HG02678 (cell line): ENCODE results near the gene TBC1D5.
"Not testable (repeated sequence)": the region's sequence is repeated elsewhere in the genome, so short reads cannot be mapped to it uniquely, and the experiment has no call there.

Experiments used
- ATAC-seq: cut with Tn5 transposase; IDR thresholded peaks from one replicate; pipeline ENCODE4 v1.9.1; 2021; ENCODE audit warnings: mild to moderate bottlenecking, moderate library complexity; ENCODE audit not compliant: unreplicated experiment

TBC1D5 gene

GRCh38 chr3:17553080-17553479 is 189.4 kb downstream of the TBC1D5 start:
- ATAC-seq: no peak

DNA sequence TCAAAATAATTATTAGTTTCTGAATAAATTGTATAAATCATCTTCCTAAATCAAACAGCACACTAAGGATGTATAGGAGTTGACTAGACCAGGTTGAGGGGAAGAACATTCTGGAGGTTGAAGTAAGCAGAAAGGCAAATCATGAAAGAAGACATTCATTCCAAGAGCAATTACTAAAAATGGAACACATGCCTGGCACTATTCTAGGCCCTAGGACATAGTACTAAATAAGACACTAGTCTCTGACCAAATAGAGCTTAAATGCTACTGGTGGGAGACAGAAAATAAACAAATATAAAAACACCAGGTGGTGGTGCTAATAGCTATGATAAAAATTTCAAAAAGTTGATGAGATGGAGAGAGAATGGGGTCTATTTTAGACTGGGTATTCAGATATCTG is 190.1 kb downstream of the TBC1D5 start:
- no peak for ATAC-seq

GRCh38 chr3:17551895-17552294 is 190.5 kb downstream of the TBC1D5 start:
- ATAC-seq: no peak

DNA sequence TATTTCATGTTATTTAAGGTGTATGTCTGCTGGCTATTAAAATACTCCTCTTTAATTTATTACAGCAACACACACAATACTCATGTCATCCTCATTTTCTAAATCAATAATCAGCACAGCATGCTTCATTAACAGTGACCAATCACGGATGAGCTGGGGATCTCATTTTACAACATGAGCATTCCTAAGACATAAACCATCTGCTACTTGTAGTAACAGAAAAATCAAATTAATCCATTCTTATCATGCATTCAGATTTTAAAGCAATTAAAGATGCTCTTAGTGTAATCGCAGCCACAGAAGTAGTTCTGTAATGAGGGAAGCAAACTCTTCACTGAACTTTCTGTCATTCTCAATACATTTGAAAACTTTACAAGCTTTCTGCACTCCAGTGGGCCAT is 191.1 kb downstream of the TBC1D5 start:
- ATAC-seq: no peak

GRCh38 chr3:17550624-17551023 is 191.8 kb downstream of the TBC1D5 start:
- no peak for ATAC-seq

DNA sequence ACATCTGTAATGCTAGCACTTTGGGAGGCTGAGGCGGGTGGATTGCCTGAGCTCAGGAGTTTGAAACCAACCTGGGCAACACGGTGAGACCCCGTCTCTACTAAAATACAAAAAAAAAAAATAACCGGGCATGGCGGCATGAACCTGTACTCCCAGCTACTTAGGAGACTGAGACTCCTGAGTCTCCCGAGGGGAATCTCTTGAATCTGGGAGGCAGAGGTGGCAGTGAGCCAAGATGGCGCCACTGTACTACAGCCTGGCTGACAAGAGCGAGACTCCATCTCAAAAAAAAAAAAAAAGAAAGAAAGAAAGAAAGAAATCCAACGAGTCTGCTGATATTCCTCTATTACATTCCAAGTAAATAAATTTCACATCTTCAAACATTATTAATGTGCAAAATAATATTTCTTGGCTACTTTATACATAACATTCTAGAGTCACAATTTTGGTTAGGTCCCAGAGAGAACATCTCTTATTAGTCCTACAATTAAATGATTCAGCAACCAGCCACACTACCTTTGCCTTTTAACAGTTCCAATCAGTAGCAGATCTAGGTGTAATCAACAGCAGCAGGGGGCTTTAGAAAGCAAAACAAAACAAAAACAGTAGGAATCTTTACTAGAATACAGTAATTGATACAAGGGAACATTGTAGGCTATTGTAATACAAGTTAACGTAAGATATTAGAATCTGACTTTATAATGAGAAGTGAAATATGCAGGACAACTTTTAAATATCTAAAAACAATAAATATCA is 195.8 kb downstream of the TBC1D5 start:
- ATAC-seq: no peak

- ATAC-seq: no peak
Observed at GRCh38 chr3:17544632-17545031, 197.8 kb downstream of the TBC1D5 start.

DNA sequence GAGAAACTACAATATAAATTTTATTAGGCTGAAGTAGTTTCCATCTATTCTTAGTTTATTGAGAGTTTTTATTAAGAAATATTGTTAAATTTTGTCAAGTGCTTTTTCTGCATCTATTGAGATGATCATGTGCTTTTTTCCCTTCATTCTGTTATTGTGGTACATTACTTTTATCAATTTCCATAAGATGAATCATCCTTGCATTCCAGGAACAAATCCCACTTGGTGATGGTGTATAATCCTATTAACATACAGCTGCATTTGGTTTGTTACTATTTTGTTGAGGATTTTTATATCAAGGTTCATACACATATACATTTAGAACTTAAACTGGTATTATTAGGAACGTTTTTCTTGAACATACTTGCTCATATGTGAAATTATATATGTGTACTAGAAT is 199.8 kb downstream of the TBC1D5 start:
- no peak for ATAC-seq

DNA sequence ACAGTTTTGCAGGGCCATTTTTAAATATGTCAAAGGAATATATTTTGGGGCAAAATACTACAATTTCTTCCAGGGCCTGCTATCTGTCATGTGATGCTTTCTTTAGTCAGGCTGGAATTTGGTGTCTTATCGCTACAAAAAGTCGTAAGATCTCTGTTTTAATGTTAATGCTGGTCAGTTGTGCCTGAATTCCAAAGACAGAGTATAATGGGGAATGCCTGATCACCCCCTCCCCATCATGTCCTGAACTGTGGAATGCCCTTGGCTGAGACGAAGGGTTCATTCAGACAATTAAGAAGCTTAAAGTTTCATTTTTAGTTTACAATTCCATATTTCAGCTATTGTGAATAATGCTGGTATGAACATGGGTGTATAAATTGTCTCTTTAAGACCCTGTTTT is 203.0 kb downstream of the TBC1D5 start:
- no peak for ATAC-seq

DNA sequence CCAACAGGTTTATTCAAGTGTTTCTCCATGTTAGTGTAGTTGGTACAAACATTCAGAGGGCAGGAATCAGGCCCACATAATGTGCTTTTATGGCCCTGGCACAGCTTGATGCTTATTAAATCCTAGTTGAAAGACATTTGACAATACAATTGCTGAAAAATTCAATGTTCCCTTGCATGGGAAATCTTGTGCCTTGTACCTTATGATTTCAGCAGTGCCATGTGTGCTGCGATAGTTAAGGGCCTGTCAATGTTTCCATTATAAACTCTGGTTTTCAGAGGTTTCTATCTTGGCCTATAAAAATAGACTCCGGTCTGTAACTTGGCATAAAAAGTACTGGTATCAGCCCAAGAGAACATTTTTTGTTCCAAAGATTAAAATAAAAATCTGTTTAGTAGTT is 207.2 kb downstream of the TBC1D5 start:
- ATAC-seq: no peak

- ATAC-seq: not testable (repeated sequence)
Observed at GRCh38 chr3:17532446-17532845, 210.0 kb downstream of the TBC1D5 start.

DNA sequence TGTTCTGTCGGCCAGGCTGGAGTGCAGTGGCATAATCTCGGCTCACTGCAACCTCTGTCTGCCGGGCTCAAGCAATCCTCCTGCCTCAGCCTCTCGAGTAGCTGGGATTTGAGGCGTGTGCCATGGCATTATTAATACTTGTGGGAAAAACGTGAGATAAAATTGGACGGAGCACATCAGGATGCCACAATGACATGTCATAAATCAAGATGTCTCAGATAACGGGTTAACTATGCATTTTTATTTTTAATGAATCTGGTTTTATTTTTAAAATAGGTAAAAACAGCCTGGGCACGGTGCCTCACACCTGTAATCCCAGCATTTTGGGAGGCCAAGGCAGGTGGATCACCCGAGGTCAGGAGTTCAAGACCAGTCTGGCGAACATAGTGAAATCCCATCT is 212.8 kb downstream of the TBC1D5 start:
- no peak for ATAC-seq

DNA sequence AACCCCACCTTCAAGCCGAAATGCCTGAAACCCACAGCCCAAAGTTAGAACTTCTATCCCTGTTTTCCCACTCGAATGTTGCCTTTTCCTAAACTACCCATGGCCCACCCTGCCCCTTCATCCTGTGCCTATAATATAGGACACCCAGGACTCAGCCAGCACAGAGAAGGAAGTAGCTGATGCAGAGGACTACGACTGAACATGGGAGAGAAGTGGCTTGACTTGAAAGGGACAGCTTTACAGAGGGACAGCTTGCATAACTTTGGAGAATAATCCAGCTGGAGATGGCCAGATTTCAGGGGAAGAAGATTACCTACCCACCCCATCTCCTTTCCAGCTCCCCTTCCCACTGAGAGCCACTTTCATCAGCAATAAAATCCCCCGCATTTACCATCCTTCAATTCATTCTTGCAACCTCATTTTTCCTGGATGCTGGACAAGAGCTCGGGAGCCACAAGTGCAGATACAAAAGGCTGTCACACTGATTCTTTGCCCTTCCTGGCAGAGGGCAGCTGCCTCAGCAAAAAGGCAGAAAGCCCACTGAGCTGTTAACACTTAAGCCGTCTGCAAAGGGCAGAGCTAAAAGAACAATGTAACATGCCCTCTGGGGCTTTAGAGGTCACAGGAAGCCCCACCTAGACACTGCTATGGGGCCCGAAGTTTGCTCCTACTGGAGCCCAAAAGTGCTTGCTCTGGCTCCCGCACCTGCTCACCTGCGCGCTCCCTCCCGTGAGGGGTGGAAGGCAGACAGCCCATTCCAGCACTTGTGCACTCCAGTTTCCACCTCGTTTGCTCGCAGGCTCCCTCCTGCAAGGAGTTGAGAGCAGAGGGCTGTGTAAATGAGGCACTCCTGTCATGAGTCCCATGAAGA is 224.0 kb downstream of the TBC1D5 start:
- ATAC-seq: no peak

DNA sequence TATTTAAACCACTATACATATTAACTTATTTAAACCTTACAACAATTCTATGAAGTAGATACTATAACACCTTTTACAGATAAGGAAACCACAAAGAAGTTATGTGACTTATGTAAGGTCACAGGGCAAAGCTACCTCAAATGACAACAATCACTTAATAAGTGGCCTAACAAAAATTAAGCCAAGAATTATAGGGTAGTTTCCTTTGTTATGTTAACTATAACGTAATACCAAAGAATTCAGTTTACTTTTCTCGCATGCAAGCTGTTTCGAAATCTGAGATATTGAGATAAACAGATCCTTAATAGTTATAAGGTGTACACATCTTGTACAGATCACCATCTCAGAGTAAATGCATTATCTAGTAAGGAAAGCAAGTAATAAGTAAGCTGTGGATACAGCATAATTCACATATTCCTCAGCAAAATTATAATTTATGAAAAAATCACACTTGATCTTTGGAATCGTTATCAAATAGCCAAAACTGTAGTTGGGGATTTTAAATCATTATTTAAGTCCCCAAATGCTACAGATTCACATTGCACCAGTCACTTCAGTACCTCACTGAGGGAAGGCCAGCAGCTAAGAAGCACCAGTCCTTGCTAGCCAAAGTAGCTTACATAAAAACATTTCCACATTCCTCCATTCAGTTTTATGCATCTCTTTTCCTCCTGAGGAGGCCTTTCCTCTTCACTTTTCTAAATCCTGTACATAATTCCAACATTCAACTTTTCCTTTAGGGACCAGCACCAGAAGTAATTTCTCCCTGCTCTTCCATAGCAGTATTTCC is 226.8 kb downstream of the TBC1D5 start:
- ATAC-seq: no peak

DNA sequence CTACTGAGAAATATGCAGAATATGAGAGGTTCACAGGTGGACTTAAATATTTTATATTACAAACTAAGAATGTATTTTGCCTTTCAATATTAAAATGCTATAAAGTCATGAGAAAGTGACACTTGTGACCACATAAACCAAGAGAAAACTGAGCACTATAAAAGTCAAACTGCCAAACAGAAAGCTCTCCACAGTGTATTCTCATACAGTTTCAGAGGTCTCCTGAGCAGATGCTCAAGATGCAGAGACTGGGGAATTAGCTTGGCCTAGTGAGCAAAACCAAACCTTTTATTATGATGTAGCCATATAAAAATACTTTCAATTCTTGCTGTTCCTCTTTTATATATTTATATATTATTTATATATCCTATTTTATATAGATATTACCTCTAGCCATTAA is 227.8 kb downstream of the TBC1D5 start:
- ATAC-seq: peak; percentile 48

- no peak for ATAC-seq
Observed at GRCh38 chr3:17510265-17510664, 232.2 kb downstream of the TBC1D5 start.

DNA sequence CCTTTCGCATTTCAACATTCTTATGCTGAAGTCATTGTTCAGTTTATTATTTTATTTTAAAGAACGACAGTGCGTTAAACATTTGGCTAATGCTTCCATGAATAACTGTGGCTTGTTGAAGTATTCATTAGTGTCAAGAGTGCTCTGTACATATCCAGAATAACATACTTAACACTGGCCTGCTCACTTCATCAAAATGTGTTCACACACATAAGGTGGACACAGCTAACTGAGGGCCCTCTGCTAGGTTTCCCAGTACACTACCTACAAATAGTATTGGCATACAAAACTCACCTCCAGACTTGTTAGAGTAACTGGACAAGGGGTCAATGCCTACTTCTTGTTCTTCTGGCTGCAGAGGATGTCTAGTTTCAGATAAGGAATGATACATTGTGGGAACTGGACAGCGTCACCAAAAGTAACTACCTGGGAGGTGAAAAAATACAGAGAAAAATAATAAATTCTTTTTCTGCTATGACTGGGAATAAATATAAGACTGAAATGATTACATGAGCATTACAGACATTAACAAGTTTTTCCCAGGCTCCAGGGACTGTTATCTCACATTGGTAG is 234.2 kb downstream of the TBC1D5 start:
- ATAC-seq: no peak

DNA sequence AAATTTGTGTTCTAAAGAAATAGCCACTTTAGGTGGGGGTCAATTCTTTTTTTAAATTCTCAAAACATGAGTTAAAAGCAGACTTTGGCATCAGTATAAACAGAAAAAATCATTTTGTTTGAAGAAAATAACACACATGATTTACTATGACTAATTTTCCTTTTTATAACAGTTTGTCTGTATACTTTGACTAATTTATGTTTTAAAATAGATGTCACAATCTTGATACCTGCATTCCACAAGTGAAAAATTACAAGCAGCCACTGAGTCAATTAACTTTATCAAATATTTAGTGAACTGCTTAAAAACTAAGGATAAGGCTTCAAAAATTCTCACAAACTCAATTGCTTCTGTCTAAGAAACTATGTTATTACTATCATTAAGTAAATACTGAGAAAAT is 235.0 kb downstream of the TBC1D5 start:
- no peak for ATAC-seq

DNA sequence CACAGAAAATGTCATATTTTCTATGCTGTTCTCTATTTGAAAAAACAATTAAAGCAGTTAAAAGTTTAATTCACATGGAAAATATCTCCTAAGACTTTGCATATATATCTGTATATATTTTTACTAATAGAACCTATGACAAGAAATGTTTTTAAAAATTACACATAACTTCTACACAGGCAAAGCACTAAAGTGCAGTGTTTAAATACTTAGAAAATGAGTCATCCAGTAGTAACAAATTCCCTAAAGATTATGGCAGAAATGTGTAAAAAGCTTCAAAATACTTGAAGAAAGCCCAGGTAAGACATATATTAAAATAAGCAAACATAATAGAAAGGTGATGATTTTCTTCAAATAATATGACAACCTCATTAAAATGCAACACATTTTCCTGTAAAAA is 236.6 kb downstream of the TBC1D5 start:
- ATAC-seq: no peak

- no peak for ATAC-seq
Observed at GRCh38 chr3:17501745-17502144, 240.7 kb downstream of the TBC1D5 start.

GRCh38 chr3:17500618-17501017 is 241.8 kb downstream of the TBC1D5 start:
- no peak for ATAC-seq
